A549 (cell line): ENCODE results near the gene YLPM1. TPM values are rescaled to one million over a fixed set of nuclear protein-coding genes. Genes with fewer than 3 reads are reported as not detected.

ENCODE experiments used
- ATAC-seq, 2 experiments: fragments of 200-7000 bp in 1 of 2; fragments of >200 bp in 1 of 2; cut with Nextera tagmentation in 1 of 2; cut with Tn5 transposase in 1 of 2; 3 replicates each; pipeline versions ENCODE4 v1.8.0 to v1.9.1; 2018 to 2020; ENCODE audit warnings: mild to moderate bottlenecking in 1 of 2, moderate library complexity in 1 of 2
- CTCF ChIA-PET: fragments of 300-600 bp; sonication (Branson Sonifier 250); formaldehyde crosslinking; extraction: SDS; loops from one replicate; lab custom pipeline; 2021; ENCODE audit warnings: antibody characterized with exemption, inconsistent platforms; lab: Yijun Ruan, JAX
- POLR2A ChIA-PET: fragments of 350-600 bp; formaldehyde crosslinking; extraction: SDS; loops from one replicate; lab custom pipeline; 2021; ENCODE audit warnings: antibody characterized with exemption, inconsistent platforms; lab: Yijun Ruan, JAX
- DNase-seq, 2 experiments: peaks; one replicate each; pipeline versions ENCODE4 v3.0.0 to v3.0.0-alpha.2; 2011 to 2016; ENCODE audit warnings: low read depth in 1 of 2, low spot score in 1 of 2
- FAIRE-seq: peaks from 2 replicates; lab custom pipeline; 2011; peaks lifted over from hg19 to GRCh38; lab: Jason Lieb, UNC
- H3K27ac ChIP-seq, 2 experiments: fragments of >200 bp; sonication (Bioruptor Twin); formaldehyde crosslinking; 3 replicates each; pipeline ENCODE4 v1.5.1; 2016 to 2017
- H3K4me1 ChIP-seq: fragments of >200 bp; sonication (Bioruptor Twin); formaldehyde crosslinking; 3 replicates; pipeline ENCODE4 v1.6.1; 2016
- H3K4me2 ChIP-seq: fragments of >200 bp; sonication (Bioruptor Twin); formaldehyde crosslinking; 3 replicates; pipeline ENCODE4 v1.6.1; 2016
- H3K4me3 ChIP-seq: fragments of >200 bp; sonication (Bioruptor Twin); formaldehyde crosslinking; 3 replicates; pipeline ENCODE4 v1.5.1; 2016
- H3K9me3 ChIP-seq: fragments of >200 bp; sonication (Bioruptor Twin); formaldehyde crosslinking; 3 replicates; pipeline ENCODE4 v1.6.1; 2016
- BHLHE40 ChIP-seq: IDR thresholded peaks from 2 replicates; pipeline ENCODE4 v1.6.1; 2012; ENCODE audit warnings: low read depth, low read length, inconsistent platforms
- CHD2 ChIP-seq: fragments of 150-350 bp; IDR thresholded peaks from 2 replicates; pipeline ENCODE4 v1.6.1; 2014; ENCODE audit warnings: low read length; ENCODE audit not compliant: partially characterized antibody
- EHMT2 ChIP-seq: fragments of 200-600 bp; sonication (generic); IDR thresholded peaks from 2 replicates; pipeline ENCODE4 v1.6.1; 2016; ENCODE audit warnings: antibody characterized with exemption, low read depth, mild to moderate bottlenecking, moderate library complexity
- EP300 ChIP-seq, 2 experiments: fragments of >200 bp; sonication (Bioruptor Twin); formaldehyde crosslinking; IDR thresholded peaks; 2 replicates in 1 of 2; 3 replicates in 1 of 2; pipeline ENCODE4 v1.6.1; 2016 to 2017
- FOSB ChIP-seq: fragments of 250-450 bp; sonication (Bioruptor Pico); IDR thresholded peaks from 2 replicates; pipeline ENCODE4 v1.5.0; 2020; ENCODE audit warnings: mild to moderate bottlenecking, moderate library complexity
- FOSL2 ChIP-seq, 2 experiments: fragments of 450-650 bp in 1 of 2; fragments of >200 bp in 1 of 2; sonication (Bioruptor Twin) in 1 of 2; formaldehyde crosslinking; IDR thresholded peaks; 2 replicates each; pipeline versions ENCODE4 v1.5.0 to v1.6.1; 2016 to 2020; ENCODE audit warnings: mild to moderate bottlenecking in 1 of 2, moderate library complexity in 1 of 2
- FOXS1 ChIP-seq: fragments of 250-450 bp; sonication (Bioruptor Pico); IDR thresholded peaks from 2 replicates; pipeline ENCODE4 v1.5.0; 2020; ENCODE audit warnings: mild to moderate bottlenecking, moderate library complexity
- HEYL ChIP-seq: fragments of 250-450 bp; sonication (Bioruptor Pico); IDR thresholded peaks from 2 replicates; pipeline ENCODE4 v1.8.0; 2021; ENCODE audit warnings: mild to moderate bottlenecking, moderate library complexity
- HOXA7 ChIP-seq: fragments of 250-450 bp; sonication (Bioruptor Pico); IDR thresholded peaks from 2 replicates; pipeline ENCODE4 v1.5.0; 2020; ENCODE audit warnings: mild to moderate bottlenecking, moderate library complexity
- HOXB13 ChIP-seq: fragments of 250-450 bp; sonication (Bioruptor Pico); IDR thresholded peaks from 2 replicates; pipeline ENCODE4 v1.5.0; 2020; ENCODE audit warnings: low read depth, mild to moderate bottlenecking, moderate library complexity
- JUNB ChIP-seq: fragments of >200 bp; sonication (Bioruptor Twin); formaldehyde crosslinking; IDR thresholded peaks from 2 replicates; pipeline ENCODE4 v1.6.1; 2016
- RFX5 ChIP-seq: fragments of 450-650 bp; IDR thresholded peaks from 2 replicates; pipeline ENCODE4 v1.7.1; 2014; ENCODE audit warnings: antibody characterized with exemption, mild to moderate bottlenecking, moderate library complexity
- TFCP2L1 ChIP-seq: fragments of 250-450 bp; sonication (Bioruptor Pico); IDR thresholded peaks from 2 replicates; pipeline ENCODE4 v1.5.0; 2021; ENCODE audit warnings: mild to moderate bottlenecking
- ZC3H11A ChIP-seq: fragments of 450-650 bp; IDR thresholded peaks from 2 replicates; pipeline ENCODE4 v1.6.1; 2014; ENCODE audit warnings: antibody characterized with exemption, mild to moderate bottlenecking
- ZSCAN20 ChIP-seq: fragments of 250-450 bp; sonication (Bioruptor Pico); IDR thresholded peaks from 2 replicates; pipeline ENCODE4 v1.8.0; 2022; ENCODE audit warnings: mild to moderate bottlenecking, moderate library complexity
- whole genome bisulfite sequencing: methylation state at CpG from one replicate; pipeline ENCODE4 v1.1.6; 2017; ENCODE audit errors: missing lambda C conversion rate; 5-methylcytosine and 5-hydroxymethylcytosine counted together
- polyA plus RNA-seq, 4 experiments: library from polyadenylated mRNA; depleted of rRNA in 3 of 4; stranded (reverse); fragments of >200 nt; fragmentation: RNase III in 1 of 4; extraction: RNeasy Plus Mini Kit Qiagen cat#74134 plus additional on column Dnase treatment in 1 of 4; gene quantifications; 2 replicates in 3 of 4; 3 replicates in 1 of 4; pipeline ENCODE4 v1.2.3, GENCODE V29; 2011 to 2017
- TF ChIP-seq, protein P1 (sequence below): IDR thresholded peaks from 2 replicates; pipeline ENCODE4 v1.6.1; 2012; ENCODE audit warnings: low read depth, borderline replicate concordance
- TF ChIP-seq, protein P2 (sequence below): fragments of 250-450 bp; sonication (Bioruptor Pico); IDR thresholded peaks from 2 replicates; pipeline ENCODE4 v1.5.0; 2021; ENCODE audit warnings: mild to moderate bottlenecking, moderate library complexity, borderline replicate concordance
- TF ChIP-seq, protein P3 (sequence below): fragments of >200 bp; sonication (Bioruptor Twin); formaldehyde crosslinking; IDR thresholded peaks from 3 replicates; pipeline ENCODE4 v1.5.1; 2016

YLPM1 gene
- polyA plus RNA-seq, 2 of the 4 experiments (the other 2 are of a cell fraction): 20.3 to 37.8 TPM

DNA sequence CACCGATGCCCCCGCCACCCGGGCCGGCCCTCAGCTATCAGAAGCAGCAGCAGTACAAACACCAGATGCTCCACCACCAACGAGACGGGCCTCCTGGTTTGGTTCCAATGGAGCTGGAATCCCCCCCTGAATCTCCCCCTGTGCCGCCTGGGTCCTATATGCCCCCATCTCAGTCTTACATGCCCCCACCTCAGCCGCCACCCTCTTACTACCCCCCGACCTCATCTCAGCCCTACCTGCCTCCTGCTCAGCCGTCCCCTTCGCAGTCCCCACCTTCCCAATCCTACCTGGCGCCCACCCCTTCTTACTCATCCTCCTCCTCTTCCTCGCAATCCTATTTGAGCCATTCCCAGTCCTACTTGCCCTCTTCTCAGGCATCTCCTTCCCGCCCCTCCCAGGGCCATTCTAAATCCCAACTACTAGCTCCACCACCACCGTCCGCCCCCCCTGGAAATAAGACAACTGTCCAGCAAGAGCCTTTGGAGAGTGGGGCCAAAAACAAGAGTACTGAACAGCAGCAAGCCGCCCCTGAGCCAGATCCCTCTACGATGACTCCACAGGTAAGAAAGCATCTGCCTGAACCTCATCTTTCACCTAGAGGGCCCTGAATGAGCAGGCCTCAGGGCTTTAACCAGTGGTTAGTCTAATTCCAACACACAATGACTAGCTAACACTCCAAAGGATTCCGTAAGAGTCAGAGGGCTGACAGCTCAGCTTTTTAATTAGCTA, 851 bp downstream of the YLPM1 start (continued):
- TF ChIP-seq, protein P1, sequence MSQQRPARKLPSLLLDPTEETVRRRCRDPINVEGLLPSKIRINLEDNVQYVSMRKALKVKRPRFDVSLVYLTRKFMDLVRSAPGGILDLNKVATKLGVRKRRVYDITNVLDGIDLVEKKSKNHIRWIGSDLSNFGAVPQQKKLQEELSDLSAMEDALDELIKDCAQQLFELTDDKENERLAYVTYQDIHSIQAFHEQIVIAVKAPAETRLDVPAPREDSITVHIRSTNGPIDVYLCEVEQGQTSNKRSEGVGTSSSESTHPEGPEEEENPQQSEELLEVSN: no peak
- no peak for TF ChIP-seq FOSL2 (IDR thresholded peaks at IDR 0.05)
- TF ChIP-seq FOSL2 (CRISPR knock-in tag; IDR thresholded peaks at IDR 0.05): no peak
- TF ChIP-seq, protein P2, sequence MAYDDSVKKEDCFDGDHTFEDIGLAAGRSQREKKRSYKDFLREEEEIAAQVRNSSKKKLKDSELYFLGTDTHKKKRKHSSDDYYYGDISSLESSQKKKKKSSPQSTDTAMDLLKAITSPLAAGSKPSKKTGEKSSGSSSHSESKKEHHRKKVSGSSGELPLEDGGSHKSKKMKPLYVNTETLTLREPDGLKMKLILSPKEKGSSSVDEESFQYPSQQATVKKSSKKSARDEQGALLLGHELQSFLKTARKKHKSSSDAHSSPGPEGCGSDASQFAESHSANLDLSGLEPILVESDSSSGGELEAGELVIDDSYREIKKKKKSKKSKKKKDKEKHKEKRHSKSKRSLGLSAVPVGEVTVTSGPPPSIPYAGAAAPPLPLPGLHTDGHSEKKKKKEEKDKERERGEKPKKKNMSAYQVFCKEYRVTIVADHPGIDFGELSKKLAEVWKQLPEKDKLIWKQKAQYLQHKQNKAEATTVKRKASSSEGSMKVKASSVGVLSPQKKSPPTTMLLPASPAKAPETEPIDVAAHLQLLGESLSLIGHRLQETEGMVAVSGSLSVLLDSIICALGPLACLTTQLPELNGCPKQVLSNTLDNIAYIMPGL (CRISPR knock-in tag): no peak
- no peak for TF ChIP-seq HEYL (CRISPR knock-in tag)

DNA sequence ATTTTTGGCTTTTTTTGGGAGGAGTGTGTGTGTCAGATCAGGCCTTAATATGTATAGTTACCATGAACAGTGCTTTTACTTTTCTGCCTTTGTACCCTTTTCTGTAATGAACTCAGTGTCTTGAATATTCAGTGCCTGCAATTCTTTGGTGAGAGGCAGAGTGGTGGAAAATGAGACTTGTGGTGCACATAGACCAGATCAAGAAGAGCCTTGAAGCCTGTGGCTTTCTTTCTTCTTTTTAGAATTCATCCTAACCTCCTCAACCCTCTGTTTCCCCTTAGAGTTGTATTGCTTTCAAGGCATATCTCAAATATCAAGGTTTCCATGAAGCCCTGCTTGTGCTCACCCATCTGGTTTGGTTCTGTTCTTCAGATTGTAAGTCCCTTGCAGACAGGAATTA, 2.6 kb downstream of the YLPM1 start:
- no peak for TF ChIP-seq EP300 (IDR thresholded peaks at IDR 0.05)
- TF ChIP-seq HOXB13 (CRISPR knock-in tag): no peak
- Histone ChIP-seq H3K27ac (no peak overlapping the region), H3K4me1 (peaks cover 20% of the 10 kb centered on the region), H3K4me2 (peak overlapping the region; percentile 84), H3K9me3 (no peaks in the 10 kb centered on the region), H3K4me3 (peak overlapping the region; percentile 95)
- CTCF ChIA-PET: interaction anchor here (1.1 kb wide), 1 partner anchor 32 kb away, joined by 3 read pairs; no protein-coding TSS in a partner anchor
- POLR2A ChIA-PET: no interaction called here
- ATAC-seq (no peak), DNase-seq (no peak), FAIRE-seq (no peak)

DNA sequence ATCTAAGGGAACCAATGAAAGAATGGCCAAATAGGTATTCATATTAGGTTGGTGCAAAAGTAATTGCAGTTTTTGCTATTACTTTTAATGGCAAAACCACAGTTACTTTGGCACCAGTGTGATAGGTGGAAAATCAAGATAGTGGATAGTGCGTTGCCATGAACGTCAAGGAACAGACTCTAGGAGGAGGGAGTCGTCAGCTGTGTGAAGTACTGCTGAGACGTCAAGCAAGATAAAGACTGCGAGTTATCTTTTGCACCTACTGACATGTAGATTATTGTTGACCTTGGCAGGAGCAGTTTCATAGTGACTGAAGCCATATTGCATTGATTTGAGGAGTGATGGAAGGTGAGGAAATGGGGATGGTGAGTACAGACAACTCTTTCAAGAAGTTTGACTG, 8.3 kb downstream of the YLPM1 start:
- 88% methylated on average over 5 of the region's 5 CpGs for WGBS
- no peak for FAIRE-seq
- no peak for DNase-seq
- ChIA-PET CTCF (interaction anchor here (0.9 to 1.9 kb wide), 4 partner anchors 10 to 135 kb away, joined by 3 to 7 read pairs (median 4); no protein-coding TSS in a partner anchor), POLR2A (interaction anchor here (1.0 kb wide), 1 partner anchor 8 kb away, joined by 4 read pairs; the partner anchor contains the start of gene YLPM1)
- Histone ChIP-seq H3K27ac (no peak overlapping the region), H3K4me3 (no peak overlapping the region), H3K4me2 (no peak overlapping the region), H3K4me1 (peaks cover under 1% of the 10 kb centered on the region; the same call in 2 of the 3 replicates), H3K9me3 (no peaks in the 10 kb centered on the region)
- TF ChIP-seq CHD2 (no peak), FOXS1 (CRISPR knock-in tag) (no peak)
- no peak for ATAC-seq

DNA sequence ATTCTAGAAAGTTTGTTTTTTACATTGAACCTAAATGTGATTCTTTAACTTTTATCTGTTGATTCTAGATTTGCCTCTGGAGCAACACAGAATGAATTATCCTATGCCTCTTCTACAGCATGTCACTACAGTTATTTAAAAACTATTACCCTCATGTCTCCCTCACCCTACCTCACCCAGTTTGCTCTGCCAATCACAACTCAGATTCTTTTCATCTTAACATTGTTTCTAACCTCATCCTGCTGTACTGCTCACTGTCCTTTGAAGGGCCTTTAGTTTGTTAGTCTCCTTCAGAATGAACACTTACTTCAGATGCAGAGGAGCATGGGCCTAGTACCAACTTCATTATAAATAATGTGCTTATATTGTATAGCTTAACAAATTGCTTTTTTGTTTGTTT, 21.5 kb downstream of the YLPM1 start:
- DNase-seq: no peak
- CTCF ChIA-PET: interaction anchor here (1.3 to 2.0 kb wide), 4 partner anchors 16 to 176 kb away, joined by 3 to 6 read pairs (median 4); partner anchors contain the start of gene YLPM1
- H3K4me3 ChIP-seq: no peak overlapping the region
- TF ChIP-seq ZC3H11A: no peak
- no peak for TF ChIP-seq JUNB
- no peak for TF ChIP-seq FOSB
- no peak for TF ChIP-seq EHMT2
- TF ChIP-seq, protein P3, sequence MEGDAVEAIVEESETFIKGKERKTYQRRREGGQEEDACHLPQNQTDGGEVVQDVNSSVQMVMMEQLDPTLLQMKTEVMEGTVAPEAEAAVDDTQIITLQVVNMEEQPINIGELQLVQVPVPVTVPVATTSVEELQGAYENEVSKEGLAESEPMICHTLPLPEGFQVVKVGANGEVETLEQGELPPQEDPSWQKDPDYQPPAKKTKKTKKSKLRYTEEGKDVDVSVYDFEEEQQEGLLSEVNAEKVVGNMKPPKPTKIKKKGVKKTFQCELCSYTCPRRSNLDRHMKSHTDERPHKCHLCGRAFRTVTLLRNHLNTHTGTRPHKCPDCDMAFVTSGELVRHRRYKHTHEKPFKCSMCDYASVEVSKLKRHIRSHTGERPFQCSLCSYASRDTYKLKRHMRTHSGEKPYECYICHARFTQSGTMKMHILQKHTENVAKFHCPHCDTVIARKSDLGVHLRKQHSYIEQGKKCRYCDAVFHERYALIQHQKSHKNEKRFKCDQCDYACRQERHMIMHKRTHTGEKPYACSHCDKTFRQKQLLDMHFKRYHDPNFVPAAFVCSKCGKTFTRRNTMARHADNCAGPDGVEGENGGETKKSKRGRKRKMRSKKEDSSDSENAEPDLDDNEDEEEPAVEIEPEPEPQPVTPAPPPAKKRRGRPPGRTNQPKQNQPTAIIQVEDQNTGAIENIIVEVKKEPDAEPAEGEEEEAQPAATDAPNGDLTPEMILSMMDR: no peak
- TF ChIP-seq CHD2: no peak
- no peak for TF ChIP-seq ZSCAN20 (CRISPR knock-in tag)
- no peak for TF ChIP-seq RFX5
- no peak for TF ChIP-seq HOXA7 (CRISPR knock-in tag)
- no peak for TF ChIP-seq TFCP2L1 (CRISPR knock-in tag)
- no peak for TF ChIP-seq BHLHE40
- TF ChIP-seq, all 56 proteins: peak for 0
- FAIRE-seq (no peak), ATAC-seq (no peak)
- Histone ChIP-seq H3K4me2 (no peak overlapping the region), H3K9me3 (no peaks in the 10 kb centered on the region), H3K27ac (no peak overlapping the region), H3K4me1 (no peaks in the 10 kb centered on the region)
- POLR2A ChIA-PET: no interaction called here
